GM12874 (cell line): ENCODE data around the gene MRPL54.

Source experiments
- CTCF ChIP-seq: IDR thresholded peaks from 2 replicates; pipeline ENCODE4 v1.5.1; 2011; ENCODE audit warnings: low read depth, mild to moderate bottlenecking, control low read depth, low read length, moderate library complexity; ENCODE audit not compliant: insufficient read depth

MRPL54 gene

GRCh38 chr19:3807131-3807480 is 44.6 kb downstream of the MRPL54 start:
- no peak for TF ChIP-seq CTCF

- no peak for TF ChIP-seq CTCF
These were observed 45.3 kb downstream of the MRPL54 start for GRCh38 chr19:3807574-3808354.

DNA sequence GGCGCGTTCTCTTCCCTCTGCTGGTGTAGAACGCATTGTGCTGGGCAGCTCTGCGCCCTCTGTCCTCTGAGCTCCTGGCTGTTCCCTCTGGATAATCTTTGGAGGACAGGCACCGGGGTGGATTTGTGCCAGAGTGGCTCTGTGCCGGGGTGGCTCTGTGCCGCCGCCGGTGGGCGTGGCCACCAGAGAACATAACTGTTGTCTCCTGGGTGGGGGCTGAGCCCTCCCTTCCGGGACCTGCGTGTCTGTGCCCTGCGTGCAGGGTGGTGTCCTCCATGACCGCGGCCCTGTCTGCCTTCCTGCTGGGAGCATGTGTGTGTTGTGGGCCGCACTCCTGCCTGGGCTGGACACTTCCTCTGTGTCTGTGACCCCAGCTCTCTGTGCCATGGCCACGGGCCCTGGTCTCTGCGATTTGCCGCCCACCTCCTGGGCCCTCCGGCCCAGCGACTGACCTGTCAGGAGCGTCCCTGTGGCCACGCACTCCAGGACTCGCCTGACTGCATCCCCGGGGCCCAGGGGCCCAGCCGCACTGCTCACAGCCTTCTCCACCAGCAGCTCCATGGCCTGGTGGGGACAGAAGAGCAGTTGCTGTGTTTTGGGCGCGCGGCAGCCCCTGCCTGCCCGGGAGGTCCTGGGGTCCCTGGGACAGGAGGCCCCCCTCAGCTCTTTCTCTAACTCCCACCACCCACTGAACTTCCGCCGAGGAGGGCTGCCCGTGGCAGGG is 46.1 kb downstream of the MRPL54 start:
- no peak for TF ChIP-seq CTCF

GRCh38 chr19:3809881-3810707 is 47.6 kb downstream of the MRPL54 start:
- TF ChIP-seq CTCF = no peak

DNA sequence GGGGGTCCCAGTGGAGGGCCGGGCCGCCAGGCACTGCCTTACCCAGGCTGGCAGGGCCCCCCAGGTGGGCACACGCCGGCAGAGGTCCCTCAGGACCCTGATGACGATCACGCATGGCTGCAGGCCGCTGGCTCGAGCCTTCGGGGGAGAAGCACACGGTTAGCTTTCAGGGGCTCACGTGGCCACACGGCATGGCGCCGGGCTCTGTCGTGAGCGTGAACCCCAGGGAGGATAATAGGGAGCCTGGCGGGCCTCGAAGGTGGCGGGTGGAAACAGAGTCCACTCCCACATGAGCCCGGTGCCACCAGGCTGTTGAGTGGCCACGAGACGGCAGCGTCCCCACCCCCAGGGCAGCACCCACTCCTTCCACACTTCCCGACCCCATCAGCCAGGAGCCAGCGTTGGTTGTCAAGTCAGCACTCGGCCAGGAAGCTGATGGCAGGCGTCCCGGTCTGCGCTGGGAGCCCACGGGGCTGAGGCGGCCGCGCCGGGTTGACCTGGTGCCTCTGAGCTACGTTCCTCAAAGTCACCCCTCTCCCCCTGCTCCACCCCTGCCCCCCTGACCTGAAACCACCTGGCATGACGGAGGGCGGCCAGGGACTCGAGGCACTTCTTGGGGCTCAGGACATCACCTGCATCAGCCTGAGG is 48.4 kb downstream of the MRPL54 start:
- no peak for TF ChIP-seq CTCF

DNA sequence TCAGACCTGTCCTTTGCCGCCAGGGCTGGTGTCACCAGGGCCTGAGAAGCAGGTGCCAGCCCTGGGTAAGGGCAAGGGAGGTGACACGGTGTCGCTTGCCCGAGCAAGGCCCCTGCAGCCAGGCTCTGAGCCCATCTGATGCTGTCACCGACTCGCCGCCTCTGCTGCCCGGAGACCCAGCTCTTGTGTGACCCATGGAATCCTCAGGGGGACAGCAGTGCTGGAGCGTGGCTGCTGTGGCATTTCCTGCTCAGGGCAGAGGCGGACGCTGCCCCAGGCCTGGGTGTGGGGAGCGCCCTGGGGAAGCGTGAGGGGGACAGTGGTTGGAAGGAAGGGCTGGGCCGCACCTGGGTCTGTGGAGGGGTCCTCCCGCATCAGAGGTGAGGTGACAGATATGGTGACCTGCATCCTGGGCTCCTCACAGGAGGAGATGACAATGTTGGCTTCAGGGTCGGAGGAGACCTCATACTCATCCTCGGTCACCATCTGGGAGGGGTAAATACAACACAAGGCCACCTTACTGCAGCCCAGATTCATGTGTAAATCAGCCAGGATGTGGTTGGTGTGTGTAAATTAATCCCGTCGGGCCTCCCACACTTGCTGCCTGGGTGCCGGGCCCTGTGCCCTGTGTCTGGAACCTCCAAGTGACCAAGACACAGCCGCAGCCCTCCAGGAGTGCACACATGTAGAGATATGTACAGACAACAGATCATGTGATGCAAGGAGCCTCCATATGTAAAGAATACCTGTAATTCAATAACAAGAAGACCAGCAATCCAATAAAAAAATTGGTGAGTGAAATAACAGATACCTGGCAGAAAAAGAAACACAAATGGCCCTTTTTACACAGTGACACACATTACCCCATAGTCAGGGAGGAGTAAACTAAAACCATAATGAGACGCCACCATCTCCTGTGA is 51.3 kb downstream of the MRPL54 start:
- TF ChIP-seq CTCF = no peak
